Lower leg skin (tissue), 4 donors: ENCODE measurements around the gene THRSP. TPM values are rescaled to one million over a fixed set of nuclear protein-coding genes. Genes with fewer than 3 reads are reported as not detected.
"Not testable (repeated sequence)": the region's sequence is repeated elsewhere in the genome, so short reads cannot be mapped to it uniquely, and the experiment has no call there.

ENCODE experiments used
- DNase-seq, 2 donors: peaks; one replicate each; pipeline ENCODE4 v3.0.0-alpha.2; 2019; ENCODE audit warnings: low spot score in 2 of 2
- H3K4me3 ChIP-seq: fragments of 200-600 bp; sonication (generic); 2 replicates; pipeline ENCODE4 v1.5.1; 2017; ENCODE audit warnings: mild to moderate bottlenecking, low read depth; ENCODE audit not compliant: poor library complexity, severe bottlenecking
- CTCF ChIP-seq, 3 donors: fragments of 450-650 bp; IDR thresholded peaks; one replicate each; pipeline ENCODE4 v1.5.1; 2016; ENCODE audit warnings: antibody characterized with exemption in 3 of 3, mild to moderate bottlenecking in 3 of 3, moderate library complexity in 2 of 3
- POLR2A ChIP-seq, 2 donors: fragments of 450-650 bp; IDR thresholded peaks; one replicate each; pipeline ENCODE4 v1.6.1; 2016 to 2017; ENCODE audit warnings: antibody characterized with exemption in 2 of 2, mild to moderate bottlenecking in 1 of 2, moderate library complexity in 1 of 2
- WGBS, 2 donors: methylation state at CpG; one replicate each; pipeline ENCODE4 v1.1.5; 2018; 5-methylcytosine and 5-hydroxymethylcytosine counted together
- intact Hi-C: fragments of 100-400 bp; cut with DNase I; formaldehyde crosslinking; loops from one replicate; pipeline ENCODE4 v1.15.0; 2023; ENCODE audit warnings: low total_unique reads
- total RNA-seq, 4 donors: library from RNA; depleted of rRNA; stranded (reverse); fragments of >200 nt; gene quantifications; one replicate each; pipeline ENCODE4 v1.1.0, GENCODE V29; 2016

Gene THRSP
- total RNA-seq, 4 donors from 2014 or later, result 0.30 to 115 (median 39.2) TPM

DNA sequence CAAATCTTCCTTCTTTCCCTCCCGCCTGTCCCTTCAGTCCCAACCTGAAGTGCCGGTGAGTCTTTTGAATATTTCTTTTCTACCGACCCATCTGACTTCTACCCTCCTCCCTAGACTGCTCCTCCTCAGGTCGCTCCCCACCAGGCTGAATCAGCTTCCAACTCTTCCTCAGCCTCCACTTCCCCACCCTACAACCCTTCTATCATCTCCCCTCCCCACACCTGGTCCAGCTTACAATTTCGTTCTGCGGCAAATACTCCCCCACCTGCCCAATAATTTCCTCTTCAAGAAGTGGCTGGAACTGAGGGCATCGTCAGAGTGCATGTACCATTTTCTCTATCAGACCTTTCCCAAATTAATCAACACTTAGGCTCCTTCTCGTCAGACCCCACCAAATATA is 18.5 kb downstream of the THRSP start:
- WGBS, 2 donors, result 87 to 88% methylated on average over 8 of the region's 8 CpGs
- TF ChIP-seq POLR2A (IDR thresholded peaks at IDR 0.05), result no peak
- no peak for TF ChIP-seq CTCF (IDR thresholded peaks at IDR 0.05)
- intact Hi-C loops, result no loop called here
- DNase-seq, result no peak
- no peak overlapping the region for H3K4me3 ChIP-seq

DNA sequence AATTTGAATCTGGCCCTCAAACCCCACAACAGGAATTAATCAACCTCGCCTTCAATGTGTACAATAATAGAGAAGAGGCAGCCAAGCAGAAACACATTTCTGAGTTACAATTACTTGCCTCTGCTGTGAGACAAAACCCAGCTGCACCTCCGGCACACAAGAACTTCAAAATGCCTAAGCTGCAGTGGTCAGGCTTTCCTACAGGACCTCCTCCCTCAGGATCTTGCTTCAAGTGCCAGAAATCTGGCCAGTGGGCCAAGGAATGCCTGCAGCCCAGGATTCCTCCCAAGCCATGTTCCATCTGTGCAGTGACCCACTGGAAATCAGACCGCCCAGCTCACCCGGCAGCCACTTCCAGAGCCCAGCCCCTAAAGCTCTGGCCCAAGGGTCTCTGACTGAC is 19.4 kb downstream of the THRSP start:
- TF ChIP-seq POLR2A (IDR thresholded peaks at IDR 0.05) (no peak), CTCF (IDR thresholded peaks at IDR 0.05) (no peak)
- 72 to 76% methylated on average over 2 to 4 of the region's 4 CpGs for WGBS, 2 donors
- intact Hi-C loops, result no loop called here
- H3K4me3 ChIP-seq, result no peak overlapping the region
- DNase-seq, result no peak

- DNase-seq, result peak in 1 of 2 donors; percentile 37
- intact Hi-C loops, H3K4me3 ChIP-seq: not testable (repeated sequence)
- WGBS, 2 donors, result 83 to 93% methylated on average over 8 of the region's 8 CpGs
Observed at GRCh38 chr11:78084506-78084905, 20.8 kb downstream of the THRSP start.

GRCh38 chr11:78085972-78086371 is 22.3 kb downstream of the THRSP start:
- intact Hi-C loops, result no loop called here
- H3K4me3 ChIP-seq, result no peak overlapping the region
- no peak for DNase-seq
- TF ChIP-seq CTCF (IDR thresholded peaks at IDR 0.05), result no peak
- TF ChIP-seq POLR2A (IDR thresholded peaks at IDR 0.05), result no peak
- WGBS, 2 donors, result 49 to 63% methylated on average over 3 of the region's 3 CpGs

GRCh38 chr11:78086521-78087074 is 22.9 kb downstream of the THRSP start:
- DNase-seq, intact Hi-C loops, H3K4me3 ChIP-seq: not testable (repeated sequence)
- WGBS, 2 donors, result 81 to 92% methylated on average over 6 of the region's 6 CpGs

- intact Hi-C loops, result no loop called here
- H3K4me3 ChIP-seq, result no peak overlapping the region
- DNase-seq, result no peak
- 93% methylated on average over 2 of the region's 2 CpGs for WGBS, 2 donors
- TF ChIP-seq CTCF (IDR thresholded peaks at IDR 0.05) (no peak), POLR2A (IDR thresholded peaks at IDR 0.05) (no peak)
Observed at GRCh38 chr11:78094250-78094649, 30.6 kb downstream of the THRSP start.

GRCh38 chr11:78097666-78098385 is 34.2 kb downstream of the THRSP start:
- TF ChIP-seq POLR2A (IDR thresholded peaks at IDR 0.05), result no peak
- no peak for TF ChIP-seq CTCF (IDR thresholded peaks at IDR 0.05)
- no peak overlapping the region for H3K4me3 ChIP-seq
- WGBS, 2 donors, result 85 to 95% methylated on average over 7 of the region's 7 CpGs
- no peak for DNase-seq
- intact Hi-C loops, result no loop called here
